ENCODE measurements around the gene OR4K14. TPM values are rescaled to one million over a fixed set of nuclear protein-coding genes. Genes with fewer than 3 reads are reported as not detected.

The OR4K14 gene
- total RNA-seq, 1 donor from 2014 or later, result not detected

GRCh38 chr14:20035449-20035848 is 16.3 kb upstream of the OR4K14 start:
- Histone ChIP-seq H3K27ac (no peak overlapping the region), H3K36me3 (no peaks in the 10 kb centered on the region), H3K27me3 (no peaks in the 10 kb centered on the region), H3K9me3 (no peaks in the 10 kb centered on the region), H3K4me3 (no peak overlapping the region), H3K4me1 (no peaks in the 10 kb centered on the region)
- ATAC-seq (no peak), DNase-seq (no peak)
- TF ChIP-seq, protein P1, sequence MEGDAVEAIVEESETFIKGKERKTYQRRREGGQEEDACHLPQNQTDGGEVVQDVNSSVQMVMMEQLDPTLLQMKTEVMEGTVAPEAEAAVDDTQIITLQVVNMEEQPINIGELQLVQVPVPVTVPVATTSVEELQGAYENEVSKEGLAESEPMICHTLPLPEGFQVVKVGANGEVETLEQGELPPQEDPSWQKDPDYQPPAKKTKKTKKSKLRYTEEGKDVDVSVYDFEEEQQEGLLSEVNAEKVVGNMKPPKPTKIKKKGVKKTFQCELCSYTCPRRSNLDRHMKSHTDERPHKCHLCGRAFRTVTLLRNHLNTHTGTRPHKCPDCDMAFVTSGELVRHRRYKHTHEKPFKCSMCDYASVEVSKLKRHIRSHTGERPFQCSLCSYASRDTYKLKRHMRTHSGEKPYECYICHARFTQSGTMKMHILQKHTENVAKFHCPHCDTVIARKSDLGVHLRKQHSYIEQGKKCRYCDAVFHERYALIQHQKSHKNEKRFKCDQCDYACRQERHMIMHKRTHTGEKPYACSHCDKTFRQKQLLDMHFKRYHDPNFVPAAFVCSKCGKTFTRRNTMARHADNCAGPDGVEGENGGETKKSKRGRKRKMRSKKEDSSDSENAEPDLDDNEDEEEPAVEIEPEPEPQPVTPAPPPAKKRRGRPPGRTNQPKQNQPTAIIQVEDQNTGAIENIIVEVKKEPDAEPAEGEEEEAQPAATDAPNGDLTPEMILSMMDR (IDR thresholded peaks at IDR 0.05), result no peak
- intact Hi-C loops (cut with DNase I), result no loop called here

GRCh38 chr14:20031058-20031457 is 12.0 kb upstream of the OR4K14 start:
- ATAC-seq, result no peak
- Histone ChIP-seq H3K9me3 (no peaks in the 10 kb centered on the region), H3K27me3 (no peaks in the 10 kb centered on the region), H3K36me3 (no peaks in the 10 kb centered on the region), H3K4me1 (no peaks in the 10 kb centered on the region), H3K4me3 (no peak overlapping the region), H3K27ac (no peak overlapping the region)
- intact Hi-C loops (cut with DNase I), result no loop called here
- TF ChIP-seq, protein P1 (IDR thresholded peaks at IDR 0.05), result no peak
- DNase-seq, result no peak

DNA sequence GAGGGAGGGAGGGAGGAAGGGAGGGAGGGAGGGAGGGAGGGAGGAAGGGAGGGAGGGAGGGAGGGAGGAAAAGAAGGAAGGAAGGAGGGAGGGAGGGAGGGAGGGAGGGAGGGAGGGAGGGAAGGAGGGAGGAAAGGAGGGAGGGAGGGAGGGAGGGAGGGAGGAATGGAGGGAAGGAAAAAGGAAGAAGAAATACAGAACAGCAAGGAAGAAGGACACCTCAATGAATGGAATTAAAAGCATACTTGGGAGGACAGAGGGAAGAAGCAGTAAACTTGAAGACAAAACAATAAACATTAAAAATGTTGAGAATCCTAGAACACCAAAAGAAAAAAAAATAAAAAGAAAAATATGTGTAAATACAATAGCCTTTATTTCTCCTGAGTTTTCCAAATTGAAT is 11.0 kb downstream of the OR4K14 start:
- no peak for DNase-seq
- no peak for ATAC-seq
- TF ChIP-seq, protein P1 (IDR thresholded peaks at IDR 0.05), result no peak
- Histone ChIP-seq H3K9me3 (no peaks in the 10 kb centered on the region), H3K4me3 (no peak overlapping the region), H3K27ac (no peak overlapping the region), H3K36me3 (no peaks in the 10 kb centered on the region), H3K27me3 (no peaks in the 10 kb centered on the region), H3K4me1 (no peaks in the 10 kb centered on the region)
- intact Hi-C loops (cut with DNase I), result no loop called here

- intact Hi-C loops (cut with DNase I), result no loop called here
- Histone ChIP-seq H3K4me1 (no peaks in the 10 kb centered on the region), H3K36me3 (no peaks in the 10 kb centered on the region), H3K27ac (no peak overlapping the region), H3K4me3 (no peak overlapping the region), H3K9me3 (no peaks in the 10 kb centered on the region), H3K27me3 (no peaks in the 10 kb centered on the region)
- DNase-seq (no peak), ATAC-seq (peak; percentile 34)
- TF ChIP-seq, protein P1 (IDR thresholded peaks at IDR 0.05), result no peak
These were observed 16.8 kb downstream of the OR4K14 start for GRCh38 chr14:20002319-20002718.

- H3K27me3 ChIP-seq, result no peaks in the 10 kb centered on the region
- H3K36me3 ChIP-seq, result no peaks in the 10 kb centered on the region
- TF ChIP-seq, protein P1 (IDR thresholded peaks at IDR 0.05), result no peak
- ATAC-seq, result no peak
- H3K27ac ChIP-seq, result no peak within 1 kb of the TSS
- no peaks in the 10 kb centered on the region for H3K9me3 ChIP-seq
- H3K4me1 ChIP-seq, result no peaks in the 10 kb centered on the region
- no peak within 1 kb of the TSS for H3K4me3 ChIP-seq
- DNase-seq, result no peak
- intact Hi-C loops (cut with DNase I), result no loop called here
These were observed 17.2 kb downstream of the OR4K14 start, which contains the start of gene OR4Q2 for GRCh38 chr14:20001863-20002262. Gene OR4Q2, plus strand, starts transcription at chr14:20002163.

DNA sequence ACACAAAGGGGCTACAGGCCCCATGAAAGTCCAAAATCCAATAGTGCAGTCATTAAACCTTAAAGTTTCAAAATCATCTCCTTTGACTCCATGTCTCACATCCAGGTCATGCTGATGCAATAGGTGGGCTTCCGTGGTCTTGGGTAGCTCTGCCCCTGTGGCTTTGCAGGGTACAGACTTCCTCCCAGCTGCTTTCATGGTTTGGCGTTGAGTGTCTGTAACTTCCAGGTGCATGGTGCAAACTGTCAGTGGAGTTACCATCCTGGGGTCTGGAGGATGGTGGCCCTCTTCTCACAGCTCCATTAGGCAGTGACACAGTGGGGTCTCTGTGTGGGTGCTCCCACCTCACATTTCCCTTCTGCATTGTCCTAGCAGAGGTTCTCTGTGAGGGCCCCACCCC is 25.7 kb downstream of the OR4K14 start:
- intact Hi-C loops (cut with DNase I), result no loop called here
- no peak for ATAC-seq
- TF ChIP-seq, protein P1 (IDR thresholded peaks at IDR 0.05), result no peak

More for the DNA sequence above, 25.7 kb downstream of the OR4K14 start:
- Histone ChIP-seq H3K36me3 (no peaks in the 10 kb centered on the region), H3K4me3 (no peak overlapping the region), H3K27ac (no peak overlapping the region), H3K9me3 (no peaks in the 10 kb centered on the region), H3K4me1 (no peaks in the 10 kb centered on the region), H3K27me3 (no peaks in the 10 kb centered on the region)
- DNase-seq, result no peak

All from upper lobe of right lung (tissue), 1 donor.